Osteocyte (in vitro differentiated cells): ENCODE results near the gene SLC25A11. TPM values are rescaled to one million over a fixed set of nuclear protein-coding genes. Genes with fewer than 3 reads are reported as not detected.
"Not testable (repeated sequence)": the region's sequence is repeated elsewhere in the genome, so short reads cannot be mapped to it uniquely, and the experiment has no call there.

ENCODE experiments used
- DNase-seq: peaks from one replicate; pipeline ENCODE4 v3.0.0; 2021; ENCODE audit warnings: mixed read lengths; ENCODE audit not compliant: unreplicated experiment; ENCODE audit errors: extremely low spot score
- H3K27ac Mint-ChIP-seq: one replicate; pipeline ENCODE4 v1.8.0; 2021; ENCODE audit warnings: mild to moderate bottlenecking, mixed read lengths; ENCODE audit not compliant: unreplicated experiment
- H3K27me3 Mint-ChIP-seq: one replicate; pipeline ENCODE4 v1.8.0; 2021; ENCODE audit warnings: mixed read lengths; ENCODE audit not compliant: unreplicated experiment
- H3K36me3 Mint-ChIP-seq: one replicate; pipeline ENCODE4 v1.8.0; 2021; ENCODE audit warnings: mixed read lengths; ENCODE audit not compliant: unreplicated experiment
- H3K4me1 Mint-ChIP-seq: one replicate; pipeline ENCODE4 v1.8.0; 2021; ENCODE audit warnings: mixed read lengths; ENCODE audit not compliant: unreplicated experiment
- H3K4me3 Mint-ChIP-seq: one replicate; pipeline ENCODE4 v1.8.0; 2021; ENCODE audit warnings: mild to moderate bottlenecking, moderate library complexity, mixed read lengths; ENCODE audit not compliant: unreplicated experiment
- H3K9me3 Mint-ChIP-seq: one replicate; pipeline ENCODE4 v1.8.0; 2021; ENCODE audit warnings: mixed read lengths; ENCODE audit not compliant: unreplicated experiment
- total RNA-seq: library from RNA; stranded (reverse); gene quantifications from 2 replicates; pipeline ENCODE4 v1.2.1, GENCODE V29; 2021
- TF ChIP-seq, protein P1 (sequence below): fragments of 200-600 bp; sonication (generic); IDR thresholded peaks from 2 replicates; pipeline ENCODE4 v1.5.0; 2021; ENCODE audit warnings: antibody characterized with exemption, mild to moderate bottlenecking, moderate library complexity

Gene SLC25A11
- total RNA-seq, 1 donor from 2014 or later = 59.6 TPM

DNA sequence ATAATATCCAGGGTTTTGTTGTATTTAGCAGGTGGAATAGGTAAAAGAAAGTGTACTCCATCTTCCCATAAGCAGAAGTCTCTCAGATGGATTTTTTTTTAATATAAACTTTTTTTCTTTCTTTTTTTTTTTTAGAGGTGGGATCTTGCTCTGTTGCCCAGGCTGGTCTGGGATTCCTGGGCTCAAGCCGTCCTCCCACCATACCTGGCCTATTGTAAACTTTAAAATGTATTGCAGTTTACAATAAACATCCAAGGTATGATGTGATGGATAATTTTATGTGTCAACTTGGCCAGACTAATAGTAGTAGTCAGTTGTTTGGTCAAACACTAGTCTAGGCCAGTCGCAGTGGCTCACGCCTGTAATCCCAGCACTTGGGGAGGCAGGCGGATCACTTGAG lies 18.5 kb downstream of the SLC25A11 start:
- Mint-ChIP-seq H3K27me3 (no peaks in the 10 kb centered on the region), H3K36me3 (no peaks in the 10 kb centered on the region), H3K9me3 (no peaks in the 10 kb centered on the region), H3K4me3 (no peak overlapping the region), H3K4me1 (no peaks in the 10 kb centered on the region), H3K27ac (no peak overlapping the region)
- TF ChIP-seq, protein P1, sequence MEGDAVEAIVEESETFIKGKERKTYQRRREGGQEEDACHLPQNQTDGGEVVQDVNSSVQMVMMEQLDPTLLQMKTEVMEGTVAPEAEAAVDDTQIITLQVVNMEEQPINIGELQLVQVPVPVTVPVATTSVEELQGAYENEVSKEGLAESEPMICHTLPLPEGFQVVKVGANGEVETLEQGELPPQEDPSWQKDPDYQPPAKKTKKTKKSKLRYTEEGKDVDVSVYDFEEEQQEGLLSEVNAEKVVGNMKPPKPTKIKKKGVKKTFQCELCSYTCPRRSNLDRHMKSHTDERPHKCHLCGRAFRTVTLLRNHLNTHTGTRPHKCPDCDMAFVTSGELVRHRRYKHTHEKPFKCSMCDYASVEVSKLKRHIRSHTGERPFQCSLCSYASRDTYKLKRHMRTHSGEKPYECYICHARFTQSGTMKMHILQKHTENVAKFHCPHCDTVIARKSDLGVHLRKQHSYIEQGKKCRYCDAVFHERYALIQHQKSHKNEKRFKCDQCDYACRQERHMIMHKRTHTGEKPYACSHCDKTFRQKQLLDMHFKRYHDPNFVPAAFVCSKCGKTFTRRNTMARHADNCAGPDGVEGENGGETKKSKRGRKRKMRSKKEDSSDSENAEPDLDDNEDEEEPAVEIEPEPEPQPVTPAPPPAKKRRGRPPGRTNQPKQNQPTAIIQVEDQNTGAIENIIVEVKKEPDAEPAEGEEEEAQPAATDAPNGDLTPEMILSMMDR = no peak
- no peak for DNase-seq

DNA sequence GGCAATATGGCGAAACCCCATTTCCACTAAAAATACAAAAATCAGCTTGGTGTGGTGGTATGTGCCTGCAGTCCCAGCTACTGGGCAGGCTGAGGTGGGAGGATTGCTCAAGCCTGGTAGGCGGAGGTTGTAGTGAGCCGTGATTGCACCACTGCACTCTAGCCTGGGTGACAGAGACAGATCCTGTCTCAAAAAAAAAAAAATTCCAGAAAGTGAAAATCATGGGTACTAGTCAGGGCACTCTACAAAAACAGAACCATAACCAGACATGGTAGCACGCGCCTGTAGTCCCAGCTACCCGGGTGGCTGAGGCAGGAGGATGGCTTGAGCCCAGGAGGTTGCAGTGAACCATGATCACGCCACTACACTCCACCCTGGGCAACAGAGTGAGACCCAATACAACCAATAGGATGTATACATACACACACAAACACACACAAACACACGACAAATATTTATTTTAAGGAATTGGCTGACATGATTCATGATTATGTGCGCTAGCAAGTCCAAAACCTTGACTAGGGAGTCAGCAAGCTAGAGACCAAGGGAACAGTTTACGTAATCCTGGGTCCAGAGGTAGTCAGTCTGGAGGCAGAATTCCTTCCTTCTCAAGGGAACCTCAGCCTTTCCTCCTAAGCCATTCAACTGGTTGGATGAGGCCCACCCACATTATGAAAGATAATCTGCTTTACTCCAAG lies 19.3 kb downstream of the SLC25A11 start:
- H3K4me3 Mint-ChIP-seq = no peak overlapping the region
- H3K27ac Mint-ChIP-seq = no peak overlapping the region
- TF ChIP-seq, protein P1 = no peak
- H3K9me3 Mint-ChIP-seq = no peaks in the 10 kb centered on the region
- H3K27me3 Mint-ChIP-seq = no peaks in the 10 kb centered on the region
- no peak for DNase-seq
- H3K4me1 Mint-ChIP-seq = no peaks in the 10 kb centered on the region
- H3K36me3 Mint-ChIP-seq = no peaks in the 10 kb centered on the region

DNA sequence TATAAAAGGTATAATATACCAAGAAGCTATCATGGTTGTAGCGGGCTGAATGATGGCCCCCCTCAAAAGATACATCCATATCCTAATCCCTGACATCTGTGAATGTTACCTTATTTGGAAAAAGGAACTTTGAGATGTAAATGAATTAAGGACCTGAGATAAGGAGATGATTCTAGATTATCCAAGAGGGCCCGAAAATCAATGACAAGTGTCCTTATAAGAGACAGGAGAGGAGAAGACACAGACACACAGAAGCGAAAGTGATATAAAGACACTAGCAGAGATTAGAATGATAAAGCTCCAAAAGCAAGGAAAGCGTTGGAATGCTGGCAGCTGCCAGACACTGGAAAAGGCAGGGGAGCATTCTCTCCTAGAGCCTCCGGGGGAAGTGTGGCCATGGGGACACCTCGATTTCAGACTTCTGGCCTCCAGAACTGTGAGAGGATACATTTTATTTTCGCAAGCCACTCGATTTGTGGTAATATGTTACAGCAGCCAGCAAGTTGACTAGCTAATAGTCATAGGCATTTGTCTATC lies 20.3 kb downstream of the SLC25A11 start:
- no peaks in the 10 kb centered on the region for H3K36me3 Mint-ChIP-seq
- no peaks in the 10 kb centered on the region for H3K4me1 Mint-ChIP-seq
- TF ChIP-seq, protein P1 = no peak
- H3K9me3 Mint-ChIP-seq = no peaks in the 10 kb centered on the region
- H3K27me3 Mint-ChIP-seq = no peaks in the 10 kb centered on the region
- H3K4me3 Mint-ChIP-seq = no peak overlapping the region
- H3K27ac Mint-ChIP-seq = no peak overlapping the region
- DNase-seq = no peak

DNA sequence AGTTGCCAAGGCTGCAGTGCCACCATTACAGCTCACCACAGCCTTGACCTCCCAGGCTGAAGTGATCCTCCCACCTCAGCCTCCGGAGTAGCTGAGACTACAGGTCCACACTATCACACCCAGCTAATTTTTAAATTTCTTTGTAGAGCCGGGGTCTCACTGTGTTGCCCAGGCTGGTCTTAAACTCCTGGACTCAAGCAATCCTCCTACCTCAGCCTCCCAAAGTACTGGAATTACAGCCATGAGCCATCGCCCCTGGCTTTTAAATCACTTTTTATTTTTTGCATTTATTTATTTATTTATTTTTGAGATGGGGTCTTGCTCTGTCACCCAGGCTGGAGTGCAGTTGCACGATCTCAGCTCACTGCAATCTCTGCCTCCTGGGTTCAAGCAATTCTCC lies 25.3 kb downstream of the SLC25A11 start:
- H3K27me3 Mint-ChIP-seq, DNase-seq, H3K36me3 Mint-ChIP-seq, H3K27ac Mint-ChIP-seq, H3K4me3 Mint-ChIP-seq, H3K9me3 Mint-ChIP-seq, H3K4me1 Mint-ChIP-seq: not testable (repeated sequence)

DNA sequence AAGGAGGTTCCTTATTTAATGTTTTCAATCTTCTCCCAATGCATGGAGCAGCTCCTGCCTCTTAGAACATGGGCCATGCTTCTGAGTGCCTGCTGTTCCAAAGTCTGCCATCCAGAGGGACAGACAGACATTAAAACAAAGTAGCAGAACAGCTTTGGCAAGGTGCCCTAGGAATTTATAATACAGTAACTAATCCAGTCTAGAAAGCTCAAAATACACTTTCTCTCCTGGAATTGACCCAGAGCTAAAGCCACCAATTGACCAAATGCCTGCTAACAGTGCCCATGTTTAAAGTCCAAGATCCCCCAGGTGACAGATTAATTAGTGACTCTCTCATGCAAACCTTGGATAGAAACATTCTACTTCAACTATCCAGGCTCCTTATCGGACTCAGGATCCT lies 25.9 kb downstream of the SLC25A11 start:
- no peaks in the 10 kb centered on the region for H3K9me3 Mint-ChIP-seq
- H3K4me1 Mint-ChIP-seq = peaks cover 2% of the 10 kb centered on the region
- H3K4me3 Mint-ChIP-seq = no peak overlapping the region
- peaks cover 2% of the 10 kb centered on the region for H3K27me3 Mint-ChIP-seq
- TF ChIP-seq, protein P1 = no peak
- H3K27ac Mint-ChIP-seq = no peak overlapping the region
- no peaks in the 10 kb centered on the region for H3K36me3 Mint-ChIP-seq
- no peak for DNase-seq
